ENCODE results near the gene WDR70. TPM values are rescaled to one million over a fixed set of nuclear protein-coding genes. Genes with fewer than 3 reads are reported as not detected.

The WDR70 gene
- total RNA-seq, 6 experiments from 2014 or later: 24.0 to 29.7 (median 26.0) TPM

GRCh38 chr5:37492778-37493555, 113.8 kb downstream of the WDR70 start:
- no peaks in the 10 kb centered on the region for H3K9me3 Mint-ChIP-seq
- H3K36me3 Mint-ChIP-seq (ENCODE audit: low read depth): peaks cover 29% of the 10 kb centered on the region
- H3K4me3 Mint-ChIP-seq: no peak overlapping the region
- no peak for TF ChIP-seq CTCF (IDR thresholded peaks at IDR 0.05)
- no peak for DNase-seq
- H3K4me1 Mint-ChIP-seq (ENCODE audit: low read depth): peaks cover 39% of the 10 kb centered on the region
- no peaks in the 10 kb centered on the region for H3K27me3 Mint-ChIP-seq (ENCODE audit: insufficient read depth)
- H3K27ac Mint-ChIP-seq: no peak overlapping the region

- H3K27ac Mint-ChIP-seq: peak overlapping the region; percentile 83
- no peaks in the 10 kb centered on the region for H3K9me3 Mint-ChIP-seq
- peaks cover 39% of the 10 kb centered on the region for H3K4me1 Mint-ChIP-seq (ENCODE audit: low read depth)
- peaks cover 35% of the 10 kb centered on the region for H3K36me3 Mint-ChIP-seq (ENCODE audit: low read depth)
- DNase-seq: peak; percentile 33
- H3K27me3 Mint-ChIP-seq (ENCODE audit: insufficient read depth): no peaks in the 10 kb centered on the region
- H3K4me3 Mint-ChIP-seq: peak overlapping the region; percentile 2; the same call in 1 of the 2 replicates
- no peak for TF ChIP-seq CTCF (IDR thresholded peaks at IDR 0.05)
These were observed 115.6 kb downstream of the WDR70 start for GRCh38 chr5:37494756-37495155.

GRCh38 chr5:37495210-37495609, 116.1 kb downstream of the WDR70 start:
- Mint-ChIP-seq H3K27me3 (ENCODE audit: insufficient read depth) (no peaks in the 10 kb centered on the region), H3K4me1 (ENCODE audit: low read depth) (peaks cover 39% of the 10 kb centered on the region), H3K27ac (peak overlapping the region; percentile 83), H3K9me3 (no peaks in the 10 kb centered on the region), H3K36me3 (ENCODE audit: low read depth) (peaks cover 35% of the 10 kb centered on the region), H3K4me3 (peak overlapping the region; percentile 2; the same call in 1 of the 2 replicates)
- TF ChIP-seq CTCF (IDR thresholded peaks at IDR 0.05): peak; percentile 61
- DNase-seq: peak; percentile 60

- Mint-ChIP-seq H3K36me3 (ENCODE audit: low read depth) (peaks cover 35% of the 10 kb centered on the region), H3K27me3 (ENCODE audit: insufficient read depth) (no peaks in the 10 kb centered on the region), H3K27ac (peak overlapping the region; percentile 83), H3K9me3 (no peaks in the 10 kb centered on the region), H3K4me3 (peak overlapping the region; percentile 2; the same call in 1 of the 2 replicates), H3K4me1 (ENCODE audit: low read depth) (peaks cover 41% of the 10 kb centered on the region)
- DNase-seq: peak; percentile 89
- TF ChIP-seq CTCF (IDR thresholded peaks at IDR 0.05): no peak
These were observed 116.7 kb downstream of the WDR70 start for GRCh38 chr5:37495668-37496347.

- no peak for TF ChIP-seq CTCF (IDR thresholded peaks at IDR 0.05)
- H3K9me3 Mint-ChIP-seq: no peaks in the 10 kb centered on the region
- no peak overlapping the region for H3K4me3 Mint-ChIP-seq
- peaks cover 47% of the 10 kb centered on the region for H3K36me3 Mint-ChIP-seq (ENCODE audit: low read depth)
- no peak for DNase-seq
- H3K4me1 Mint-ChIP-seq (ENCODE audit: low read depth): peaks cover 52% of the 10 kb centered on the region
- H3K27ac Mint-ChIP-seq: no peak overlapping the region; the same call in 1 of the 2 replicates
- no peaks in the 10 kb centered on the region for H3K27me3 Mint-ChIP-seq (ENCODE audit: insufficient read depth)
These were observed 117.9 kb downstream of the WDR70 start for GRCh38 chr5:37496902-37497445.
